GM12865 (cell line): Measurements from ENCODE around the gene RPN1.

Experiments used
- DNase-seq: peaks from one replicate; pipeline ENCODE4 v3.0.0; 2010; ENCODE audit warnings: low read depth
- H3K4me3 ChIP-seq: 2 replicates; pipeline ENCODE4 v1.5.1; 2011; ENCODE audit warnings: mild to moderate bottlenecking, low read depth, low read length, control low read depth
- CTCF ChIP-seq: IDR thresholded peaks from 2 replicates; pipeline ENCODE4 v1.5.1; 2011; ENCODE audit warnings: low read length, control low read depth, low read depth, inconsistent platforms; ENCODE audit not compliant: insufficient read depth; ENCODE audit errors: missing control alignments

Gene RPN1

GRCh38 chr3:128572013-128572412 is 78.6 kb downstream of the RPN1 start:
- DNase-seq = no peak
- no peak for TF ChIP-seq CTCF
- no peak overlapping the region for H3K4me3 ChIP-seq
